BLaER1 (cell line): ENCODE results near the gene ZFYVE21.

Experiments used
- H3K27ac ChIP-seq: shearing (Covaris generic); formaldehyde crosslinking; 2 replicates; pipeline ENCODE4 v1.8.1; 2022
- H3K27me3 ChIP-seq: shearing (Covaris generic); formaldehyde crosslinking; 2 replicates; pipeline ENCODE4 v1.8.1; 2022
- H3K36me3 ChIP-seq: shearing (Covaris generic); formaldehyde crosslinking; 2 replicates; pipeline ENCODE4 v1.8.1; 2022
- H3K4me1 ChIP-seq: shearing (Covaris generic); formaldehyde crosslinking; 2 replicates; pipeline ENCODE4 v1.8.1; 2022
- H3K4me2 ChIP-seq: shearing (Covaris generic); formaldehyde crosslinking; 2 replicates; pipeline ENCODE4 v1.8.1; 2022
- H3K4me3 ChIP-seq: shearing (Covaris generic); formaldehyde crosslinking; 2 replicates; pipeline ENCODE4 v1.8.1; 2022
- H3K9ac ChIP-seq: shearing (Covaris generic); formaldehyde crosslinking; 2 replicates; pipeline ENCODE4 v1.8.1; 2022
- H3K9me3 ChIP-seq: shearing (Covaris generic); formaldehyde crosslinking; 2 replicates; pipeline ENCODE4 v1.8.1; 2022
- H4K20me1 ChIP-seq: shearing (Covaris generic); formaldehyde crosslinking; 2 replicates; pipeline ENCODE4 v1.8.1; 2022
- Cebpa-rat ChIP-seq: shearing (Covaris generic); IDR thresholded peaks from 2 replicates; pipeline ENCODE4 v1.8.1; 2022

ZFYVE21 gene

GRCh38 chr14:103730490-103731035 is 15.0 kb downstream of the ZFYVE21 start:
- H3K27me3 ChIP-seq: no peaks in the 10 kb centered on the region
- no peaks in the 10 kb centered on the region for H3K4me1 ChIP-seq
- no peak overlapping the region for H3K4me3 ChIP-seq
- H3K4me2 ChIP-seq: no peak overlapping the region
- peaks cover 93% of the 10 kb centered on the region for H3K36me3 ChIP-seq
- no peak overlapping the region for H3K27ac ChIP-seq
- H4K20me1 ChIP-seq: peaks cover 20% of the 10 kb centered on the region; the same call in 1 of the 2 replicates
- H3K9ac ChIP-seq: no peak overlapping the region
- TF ChIP-seq Cebpa-rat: no peak
- no peaks in the 10 kb centered on the region for H3K9me3 ChIP-seq

GRCh38 chr14:103731481-103731880 is 15.9 kb downstream of the ZFYVE21 start:
- Histone ChIP-seq H3K36me3 (peaks cover 93% of the 10 kb centered on the region), H3K27me3 (no peaks in the 10 kb centered on the region), H3K27ac (no peak overlapping the region), H3K9ac (no peak overlapping the region), H4K20me1 (peaks cover 11% of the 10 kb centered on the region; the same call in 1 of the 2 replicates), H3K4me2 (no peak overlapping the region), H3K9me3 (no peaks in the 10 kb centered on the region), H3K4me1 (no peaks in the 10 kb centered on the region), H3K4me3 (no peak overlapping the region)
- TF ChIP-seq Cebpa-rat: no peak

GRCh38 chr14:103731916-103732867 is 16.6 kb downstream of the ZFYVE21 start:
- H3K4me1 ChIP-seq: no peaks in the 10 kb centered on the region
- 0 out of 2 replicates have a peak, but pooled peaks cover 10% of the 10 kb centered on the region for H4K20me1 ChIP-seq
- no peak overlapping the region for H3K4me2 ChIP-seq
- no peak overlapping the region for H3K27ac ChIP-seq
- H3K4me3 ChIP-seq: no peak overlapping the region
- H3K36me3 ChIP-seq: peaks cover 94% of the 10 kb centered on the region
- TF ChIP-seq Cebpa-rat: no peak
- no peaks in the 10 kb centered on the region for H3K27me3 ChIP-seq
- no peaks in the 10 kb centered on the region for H3K9me3 ChIP-seq
- no peak overlapping the region for H3K9ac ChIP-seq

GRCh38 chr14:103732868-103733620 is 17.4 kb downstream of the ZFYVE21 start:
- Histone ChIP-seq H3K36me3 (peaks cover 94% of the 10 kb centered on the region), H3K27me3 (no peaks in the 10 kb centered on the region), H4K20me1 (0 out of 2 replicates have a peak, but pooled peaks cover 8% of the 10 kb centered on the region), H3K27ac (no peak overlapping the region), H3K4me3 (no peak overlapping the region), H3K4me1 (no peaks in the 10 kb centered on the region), H3K9ac (no peak overlapping the region; the same call in 1 of the 2 replicates), H3K9me3 (no peaks in the 10 kb centered on the region), H3K4me2 (no peak overlapping the region)
- no peak for TF ChIP-seq Cebpa-rat

GRCh38 chr14:103733651-103734050 is 18.0 kb downstream of the ZFYVE21 start:
- H3K4me1 ChIP-seq: no peaks in the 10 kb centered on the region
- H3K36me3 ChIP-seq: peaks cover 89% of the 10 kb centered on the region
- no peak overlapping the region for H3K4me3 ChIP-seq
- H3K9ac ChIP-seq: no peak overlapping the region; the same call in 1 of the 2 replicates
- H3K4me2 ChIP-seq: no peak overlapping the region
- H3K27ac ChIP-seq: no peak overlapping the region
- H3K27me3 ChIP-seq: no peaks in the 10 kb centered on the region
- H4K20me1 ChIP-seq: 0 out of 2 replicates have a peak, but pooled peaks cover 2% of the 10 kb centered on the region
- H3K9me3 ChIP-seq: no peaks in the 10 kb centered on the region
- no peak for TF ChIP-seq Cebpa-rat

- Histone ChIP-seq H3K4me3 (no peak overlapping the region), H3K9me3 (no peaks in the 10 kb centered on the region), H3K27ac (no peak overlapping the region), H3K4me1 (no peaks in the 10 kb centered on the region), H4K20me1 (no peaks in the 10 kb centered on the region), H3K36me3 (peaks cover 89% of the 10 kb centered on the region), H3K27me3 (no peaks in the 10 kb centered on the region), H3K9ac (no peak overlapping the region), H3K4me2 (no peak overlapping the region)
- TF ChIP-seq Cebpa-rat: no peak
Observed at GRCh38 chr14:103734081-103734888, 18.7 kb downstream of the ZFYVE21 start.

- Histone ChIP-seq H4K20me1 (no peaks in the 10 kb centered on the region), H3K36me3 (peaks cover 87% of the 10 kb centered on the region), H3K4me2 (no peak overlapping the region), H3K4me1 (no peaks in the 10 kb centered on the region), H3K27ac (no peak overlapping the region), H3K27me3 (no peaks in the 10 kb centered on the region), H3K9me3 (no peaks in the 10 kb centered on the region), H3K9ac (no peak overlapping the region), H3K4me3 (no peak overlapping the region)
- TF ChIP-seq Cebpa-rat: no peak
Observed at GRCh38 chr14:103735022-103735421, 19.4 kb downstream of the ZFYVE21 start.

- TF ChIP-seq Cebpa-rat: no peak
- no peak overlapping the region for H3K9ac ChIP-seq
- H3K4me3 ChIP-seq: no peak overlapping the region
- H3K27me3 ChIP-seq: no peaks in the 10 kb centered on the region
- no peaks in the 10 kb centered on the region for H3K4me1 ChIP-seq
- no peak overlapping the region for H3K27ac ChIP-seq
- H3K4me2 ChIP-seq: no peak overlapping the region
- H3K9me3 ChIP-seq: no peaks in the 10 kb centered on the region
- H3K36me3 ChIP-seq: peaks cover 83% of the 10 kb centered on the region
- H4K20me1 ChIP-seq: no peaks in the 10 kb centered on the region
Observed at GRCh38 chr14:103735439-103735814, 19.8 kb downstream of the ZFYVE21 start.

- Histone ChIP-seq H4K20me1 (no peaks in the 10 kb centered on the region), H3K9ac (no peak overlapping the region), H3K4me1 (peaks cover 4% of the 10 kb centered on the region), H3K36me3 (peaks cover 78% of the 10 kb centered on the region), H3K27me3 (no peaks in the 10 kb centered on the region), H3K4me2 (no peak overlapping the region), H3K27ac (no peak overlapping the region), H3K4me3 (no peak overlapping the region), H3K9me3 (no peaks in the 10 kb centered on the region)
- no peak for TF ChIP-seq Cebpa-rat
Observed at GRCh38 chr14:103735815-103736545, 20.4 kb downstream of the ZFYVE21 start.
